A204.1 (cell line): ENCODE measurements around the gene KLRF1.
A peak's percentile ranks its signal among the peaks of the same experiment; 100 is the strongest.
"Not testable (repeated sequence)": the region's sequence is repeated elsewhere in the genome, so short reads cannot be mapped to it uniquely, and the experiment has no call there.

ENCODE experiments used
- FAIRE-seq: peaks from 2 replicates; lab custom pipeline; 2012; peaks lifted over from hg19 to GRCh38; lab: Jason Lieb, UNC

The KLRF1 gene

GRCh38 chr12:9870286-9870866 lies 43.1 kb downstream of the KLRF1 start:
- FAIRE-seq, result peak; percentile 40

GRCh38 chr12:9872162-9872561 lies 44.9 kb downstream of the KLRF1 start:
- FAIRE-seq, result no peak

- no peak for FAIRE-seq
These were observed 45.5 kb downstream of the KLRF1 start for GRCh38 chr12:9872742-9873141.

GRCh38 chr12:9876120-9876519 lies 48.8 kb downstream of the KLRF1 start:
- FAIRE-seq, result not testable (repeated sequence)

GRCh38 chr12:9880532-9881078 lies 53.3 kb downstream of the KLRF1 start:
- no peak for FAIRE-seq

GRCh38 chr12:9881246-9881645 lies 54.0 kb downstream of the KLRF1 start, which contains the start of gene KLRF2:
KLRF2 (plus strand) TSS chr12:9881489; CDS start chr12:9881596, 107 bp downstream.
- no peak for FAIRE-seq

GRCh38 chr12:9881988-9882387 lies 54.7 kb downstream of the KLRF1 start:
- FAIRE-seq, result no peak

GRCh38 chr12:9883175-9883574 lies 55.9 kb downstream of the KLRF1 start:
- FAIRE-seq, result no peak

- FAIRE-seq, result no peak
These were observed 61.5 kb downstream of the KLRF1 start for GRCh38 chr12:9888665-9889273.
